ENCODE results near the gene CCT5. TPM values are rescaled to one million over a fixed set of nuclear protein-coding genes. Genes with fewer than 3 reads are reported as not detected.
"Not testable (repeated sequence)": the region's sequence is repeated elsewhere in the genome, so short reads cannot be mapped to it uniquely, and the experiment has no call there.

CCT5 gene
- total RNA-seq, 1 donor: 48.6 TPM

- no peaks in the 10 kb centered on the region for H3K27me3 ChIP-seq (ENCODE audit: insufficient read depth, low read length)
- no peak overlapping the region for H3K4me3 ChIP-seq (ENCODE audit: low read length)
- peaks cover 11% of the 10 kb centered on the region for H3K4me1 ChIP-seq (ENCODE audit: insufficient read depth, low read length)
- no peaks in the 10 kb centered on the region for H3K9me3 ChIP-seq (ENCODE audit: low read depth, low read length)
These were observed 11.0 kb downstream of the CCT5 start for GRCh38 chr5:10261065-10261464.

GRCh38 chr5:10262121-10262774 is 12.2 kb downstream of the CCT5 start:
- H3K9me3 ChIP-seq (ENCODE audit: low read depth, low read length): no peaks in the 10 kb centered on the region
- H3K4me3 ChIP-seq (ENCODE audit: low read length): no peak overlapping the region
- no peaks in the 10 kb centered on the region for H3K27me3 ChIP-seq (ENCODE audit: insufficient read depth, low read length)
- peaks cover 23% of the 10 kb centered on the region for H3K4me1 ChIP-seq (ENCODE audit: insufficient read depth, low read length)

GRCh38 chr5:10262995-10263394 is 12.9 kb downstream of the CCT5 start:
- Histone ChIP-seq H3K27me3 (ENCODE audit: insufficient read depth, low read length) (no peaks in the 10 kb centered on the region), H3K4me3 (ENCODE audit: low read length) (no peak overlapping the region), H3K4me1 (ENCODE audit: insufficient read depth, low read length) (peaks cover 31% of the 10 kb centered on the region), H3K9me3 (ENCODE audit: low read depth, low read length) (no peaks in the 10 kb centered on the region)

GRCh38 chr5:10264604-10265003 is 14.5 kb downstream of the CCT5 start:
- no peak overlapping the region for H3K4me3 ChIP-seq (ENCODE audit: low read length)

GRCh38 chr5:10265245-10266109 is 15.4 kb downstream of the CCT5 start:
- Histone ChIP-seq H3K4me3 (ENCODE audit: low read length) (no peak overlapping the region), H3K9me3 (ENCODE audit: low read depth, low read length) (no peaks in the 10 kb centered on the region), H3K4me1 (ENCODE audit: insufficient read depth, low read length) (peaks cover 38% of the 10 kb centered on the region), H3K27me3 (ENCODE audit: insufficient read depth, low read length) (no peaks in the 10 kb centered on the region)

More at GRCh38 chr5:10264604-10265003, 14.5 kb downstream of the CCT5 start:
- Histone ChIP-seq H3K27me3 (ENCODE audit: insufficient read depth, low read length) (no peaks in the 10 kb centered on the region), H3K9me3 (ENCODE audit: low read depth, low read length) (no peaks in the 10 kb centered on the region), H3K4me1 (ENCODE audit: insufficient read depth, low read length) (peaks cover 32% of the 10 kb centered on the region)

- H3K27me3 ChIP-seq (ENCODE audit: insufficient read depth, low read length): no peaks in the 10 kb centered on the region
- H3K4me3 ChIP-seq (ENCODE audit: low read length): no peak overlapping the region
- H3K9me3 ChIP-seq (ENCODE audit: low read depth, low read length): no peaks in the 10 kb centered on the region
- H3K4me1 ChIP-seq (ENCODE audit: insufficient read depth, low read length): peaks cover 40% of the 10 kb centered on the region
These were observed 16.1 kb downstream of the CCT5 start for GRCh38 chr5:10266137-10266536.

GRCh38 chr5:10266839-10267238 is 16.8 kb downstream of the CCT5 start:
- Histone ChIP-seq H3K9me3 (ENCODE audit: low read depth, low read length) (no peaks in the 10 kb centered on the region), H3K4me3 (ENCODE audit: low read length) (no peak overlapping the region), H3K4me1 (ENCODE audit: insufficient read depth, low read length) (peaks cover 40% of the 10 kb centered on the region), H3K27me3 (ENCODE audit: insufficient read depth, low read length) (no peaks in the 10 kb centered on the region)

GRCh38 chr5:10268100-10268499 is 18.0 kb downstream of the CCT5 start:
- Histone ChIP-seq H3K4me3 (ENCODE audit: low read length) (no peak overlapping the region), H3K27me3 (ENCODE audit: insufficient read depth, low read length) (no peaks in the 10 kb centered on the region), H3K4me1 (ENCODE audit: insufficient read depth, low read length) (peaks cover 47% of the 10 kb centered on the region), H3K9me3 (ENCODE audit: low read depth, low read length) (no peaks in the 10 kb centered on the region)

- Histone ChIP-seq H3K4me3 (ENCODE audit: low read length) (no peak overlapping the region), H3K4me1 (ENCODE audit: insufficient read depth, low read length) (peaks cover 23% of the 10 kb centered on the region), H3K9me3 (ENCODE audit: low read depth, low read length) (no peaks in the 10 kb centered on the region), H3K27me3 (ENCODE audit: insufficient read depth, low read length) (no peaks in the 10 kb centered on the region)
These were observed 22.2 kb downstream of the CCT5 start for GRCh38 chr5:10272053-10272874.

- peaks cover 18% of the 10 kb centered on the region for H3K4me1 ChIP-seq (ENCODE audit: insufficient read depth, low read length)
- not testable (repeated sequence) for H3K27me3 ChIP-seq (ENCODE audit: insufficient read depth, low read length); H3K9me3 ChIP-seq (ENCODE audit: low read depth, low read length); H3K4me3 ChIP-seq (ENCODE audit: low read length)
These were observed 22.8 kb downstream of the CCT5 start for GRCh38 chr5:10272875-10273209.

- Histone ChIP-seq H3K4me1 (ENCODE audit: insufficient read depth, low read length) (peaks cover 9% of the 10 kb centered on the region), H3K9me3 (ENCODE audit: low read depth, low read length) (no peaks in the 10 kb centered on the region), H3K4me3 (ENCODE audit: low read length) (no peak overlapping the region), H3K27me3 (ENCODE audit: insufficient read depth, low read length) (no peaks in the 10 kb centered on the region)
These were observed 25.4 kb downstream of the CCT5 start for GRCh38 chr5:10275460-10275859.

GRCh38 chr5:10275991-10276390 is 25.9 kb downstream of the CCT5 start:
- Histone ChIP-seq H3K27me3 (ENCODE audit: insufficient read depth, low read length) (no peaks in the 10 kb centered on the region), H3K4me3 (ENCODE audit: low read length) (no peak overlapping the region), H3K9me3 (ENCODE audit: low read depth, low read length) (no peaks in the 10 kb centered on the region), H3K4me1 (ENCODE audit: insufficient read depth, low read length) (peaks cover 7% of the 10 kb centered on the region)

GRCh38 chr5:10276691-10277090 is 26.6 kb downstream of the CCT5 start:
- Histone ChIP-seq H3K9me3 (ENCODE audit: low read depth, low read length) (no peaks in the 10 kb centered on the region), H3K4me3 (ENCODE audit: low read length) (no peak overlapping the region), H3K4me1 (ENCODE audit: insufficient read depth, low read length) (peaks cover 7% of the 10 kb centered on the region), H3K27me3 (ENCODE audit: insufficient read depth, low read length) (no peaks in the 10 kb centered on the region)

- Histone ChIP-seq H3K4me3 (ENCODE audit: low read length) (no peak overlapping the region), H3K4me1 (ENCODE audit: insufficient read depth, low read length) (no peaks in the 10 kb centered on the region), H3K9me3 (ENCODE audit: low read depth, low read length) (no peaks in the 10 kb centered on the region), H3K27me3 (ENCODE audit: insufficient read depth, low read length) (no peaks in the 10 kb centered on the region)
These were observed 27.9 kb downstream of the CCT5 start for GRCh38 chr5:10277773-10278630.
